Right lobe of liver (tissue), 6 donors: ENCODE measurements around the gene CIAPIN1. TPM values are rescaled to one million over a fixed set of nuclear protein-coding genes. Genes with fewer than 3 reads are reported as not detected.
A peak's percentile ranks its signal among the peaks of the same experiment; 100 is the strongest.

Source experiments
- ATAC-seq, 4 donors: fragments of 200-7000 bp; cut with Tn5 transposase; one replicate each; pipeline ENCODE4 v1.9.1; 2020; ENCODE audit warnings: mild to moderate bottlenecking in 4 of 4, moderate library complexity in 4 of 4
- DNase-seq, 3 donors: peaks; one replicate each; pipeline ENCODE4 v3.0.0-alpha.2; 2020
- H3K27ac ChIP-seq, 3 donors: fragments of 200-600 bp; one replicate each; pipeline ENCODE4 v1.8.0; 2022
- H3K27me3 ChIP-seq, 2 donors: fragments of 200-600 bp; one replicate each; pipeline ENCODE4 v1.8.0; 2022
- H3K36me3 ChIP-seq, 4 donors: fragments of 200-600 bp; sonication (generic) in 1 of 4; one replicate each; pipeline versions ENCODE4 v1.5.1 to v1.8.0; 2017 to 2022; ENCODE audit warnings: control low read depth in 1 of 4
- H3K4me1 ChIP-seq, 4 donors: fragments of 200-600 bp; sonication (generic) in 1 of 4; one replicate each; pipeline versions ENCODE4 v1.5.1 to v1.8.0; 2017 to 2022; ENCODE audit warnings: control low read depth in 1 of 4
- H3K4me3 ChIP-seq, 3 donors: fragments of 200-600 bp; one replicate each; pipeline ENCODE4 v1.8.0; 2022
- H3K9me3 ChIP-seq, 4 donors: fragments of 200-600 bp; sonication (generic) in 1 of 4; one replicate each; pipeline versions ENCODE4 v1.5.1 to v1.8.0; 2017 to 2022; ENCODE audit warnings: control low read depth in 1 of 4
- CTCF ChIP-seq, 4 donors: fragments of 200-600 bp in 3 of 4; fragments of 450-650 bp in 1 of 4; IDR thresholded peaks; one replicate each; pipeline versions ENCODE4 v1.5.1 to v1.8.0; 2016 to 2022; ENCODE audit warnings: antibody characterized with exemption in 4 of 4, mild to moderate bottlenecking in 2 of 4
- POLR2A ChIP-seq: fragments of 450-650 bp; IDR thresholded peaks from one replicate; pipeline ENCODE4 v1.6.1; 2017; ENCODE audit warnings: antibody characterized with exemption, mild to moderate bottlenecking
- WGBS: methylation state at CpG from one replicate; pipeline ENCODE4 v1.1.6; 2018; ENCODE audit warnings: low coverage, low lambda C conversion rate; ENCODE audit not compliant: insufficient coverage; ENCODE audit errors: missing lambda C conversion rate; 5-methylcytosine and 5-hydroxymethylcytosine counted together
- intact Hi-C, 2 donors: fragments of 100-400 bp; cut with DNase I; formaldehyde crosslinking; loops; one replicate each; pipeline versions ENCODE4 v1.11.2 to v1.14.1; 2022
- long read RNA-seq: library from polyadenylated mRNA; unstranded; transcript quantifications from one replicate; pipeline ENCODE4 v2.0.0, GENCODE V29; 2019
- total RNA-seq, 6 experiments: library from RNA; depleted of rRNA in 2 of 6; stranded (reverse); fragments of >200 nt in 2 of 6; fragmentation: NEBNext Ultra II Directional in 3 of 6; extraction: Animal tissue kit (Norgen Biotek cat#: 25700) in 3 of 6; gene quantifications; one replicate each; pipeline versions ENCODE4 v1.1.0 to v1.2.4, GENCODE V29; 2016 to 2023
- donor health status: DM: no; HTN: yes; CAD: no.
- donor health status: DM: no; HTN: no; CAD: no.
- donor health status: DM: no; HTN: no; CAD: no.
- donor health status: DM: no; HTN: yes; CAD: no.
- donor health status: DM: no; HTN: yes; CAD: no.

Gene CIAPIN1
- total RNA-seq: 10 to 100 TPM; 23.3 to 27.4 (median 23.9) TPM
- long read RNA-seq, transcript CIAPIN1-201 (9 exons, 2,182 nt): major isoform, 11 of 13 reads
- long read RNA-seq, partial matches to known transcripts: 1 of 13 reads
- long read RNA-seq, other reads (novel, unspliced or antisense): 0 of 13 reads

GRCh38 chr16:57447186-57447962, at the start of gene CIAPIN1, which contains the start of gene COQ9:
TSS of gene CIAPIN1 (minus strand) at chr16:57447385. CDS start at chr16:57440928, 6,457 bp downstream.
TSS of gene COQ9 (plus strand) at chr16:57447479. CDS start at chr16:57447506, 27 bp downstream.
- intact Hi-C loops: no loop called here
- TF ChIP-seq POLR2A: peak; percentile 94
- no peak for TF ChIP-seq CTCF (IDR thresholded peaks at IDR 0.05)
- 0% methylated on average over 6 of the region's 68 CpGs for WGBS
- H3K27me3 ChIP-seq: no peaks in the 10 kb centered on the region
- peak within 1 kb of the TSS; percentile 74 to 93 (median 89) for H3K27ac ChIP-seq
- peaks cover 0 to 24% (median 9%) of the 10 kb centered on the region in 4 donors for H3K4me1 ChIP-seq
- peak within 1 kb of the TSS; percentile 93 to 100 (median 96) for H3K4me3 ChIP-seq
- H3K9me3 ChIP-seq: no peaks in the 10 kb centered on the region
- DNase-seq: peak; percentile 96 to 97 (median 97)
- peak; percentile 99 to 100 (median 99) for ATAC-seq
- peaks cover 0 to 16% (median 6%) of the 10 kb centered on the region in 4 donors for H3K36me3 ChIP-seq

GRCh38 chr16:57493767-57494166, 46.6 kb upstream of the CIAPIN1 start:
- no peaks in the 10 kb centered on the region for H3K36me3 ChIP-seq
- no peaks in the 10 kb centered on the region for H3K4me1 ChIP-seq
- 83% methylated on average over 4 of the region's 4 CpGs for WGBS
- H3K27me3 ChIP-seq: no peaks in the 10 kb centered on the region
- no peak overlapping the region for H3K4me3 ChIP-seq
- H3K9me3 ChIP-seq: no peaks in the 10 kb centered on the region
- TF ChIP-seq CTCF (IDR thresholded peaks at IDR 0.05): no peak
- TF ChIP-seq POLR2A: no peak
- no peak for DNase-seq
- intact Hi-C loops: no loop called here
- no peak for ATAC-seq
- no peak overlapping the region for H3K27ac ChIP-seq

GRCh38 chr16:57489229-57489628, 42.0 kb upstream of the CIAPIN1 start:
- Histone ChIP-seq H3K27me3 (no peaks in the 10 kb centered on the region), H3K9me3 (no peaks in the 10 kb centered on the region), H3K4me1 (peaks cover 0 to 9% (median 4%) of the 10 kb centered on the region in 4 donors), H3K36me3 (no peaks in the 10 kb centered on the region), H3K4me3 (no peak overlapping the region), H3K27ac (no peak overlapping the region)
- intact Hi-C loops: no loop called here
- DNase-seq (peak in 1 of 3 donors; percentile 10), ATAC-seq (no peak)
- TF ChIP-seq CTCF (IDR thresholded peaks at IDR 0.05): no peak
- no peak for TF ChIP-seq POLR2A
- whole genome bisulfite sequencing: 100% methylated on average over 5 of the region's 5 CpGs

GRCh38 chr16:57486858-57487834, 40.0 kb upstream of the CIAPIN1 start:
- TF ChIP-seq CTCF (IDR thresholded peaks at IDR 0.05): no peak
- TF ChIP-seq POLR2A: no peak
- ATAC-seq (no peak), DNase-seq (peak in 1 of 3 donors; percentile 38)
- Histone ChIP-seq H3K9me3 (no peaks in the 10 kb centered on the region), H3K4me1 (peaks cover 0 to 9% (median 4%) of the 10 kb centered on the region in 4 donors), H3K4me3 (no peak overlapping the region), H3K27ac (no peak overlapping the region), H3K27me3 (no peaks in the 10 kb centered on the region), H3K36me3 (no peaks in the 10 kb centered on the region)
- intact Hi-C loops: no loop called here
- 92% methylated on average over 4 of the region's 8 CpGs for WGBS
